GM19452 (cell line): ENCODE data around the gene SOWAHC.
A peak's percentile ranks its signal among the peaks of the same experiment; 100 is the strongest.
"Not testable (repeated sequence)": the region's sequence is repeated elsewhere in the genome, so short reads cannot be mapped to it uniquely, and the experiment has no call there.

Source experiments
- ATAC-seq: cut with Tn5 transposase; IDR thresholded peaks from one replicate; pipeline ENCODE4 v1.9.1; 2021; ENCODE audit not compliant: unreplicated experiment

Gene SOWAHC

GRCh38 chr2:109614715-109615636 lies 812 bp downstream of the SOWAHC start:
- ATAC-seq, result no peak

GRCh38 chr2:109615637-109616144 lies 1.5 kb downstream of the SOWAHC start:
- ATAC-seq, result no peak

GRCh38 chr2:109616184-109616583 lies 2.0 kb downstream of the SOWAHC start:
- ATAC-seq, result no peak

GRCh38 chr2:109619032-109619615 lies 5.0 kb downstream of the SOWAHC start:
- no peak for ATAC-seq

- no peak for ATAC-seq
These were observed 9.1 kb downstream of the SOWAHC start for GRCh38 chr2:109623297-109623696.

- no peak for ATAC-seq
These were observed 9.8 kb downstream of the SOWAHC start for GRCh38 chr2:109623923-109624322.

- no peak for ATAC-seq
These were observed 10.2 kb downstream of the SOWAHC start for GRCh38 chr2:109624339-109624738.

GRCh38 chr2:109628321-109628720 lies 14.2 kb downstream of the SOWAHC start:
- not testable (repeated sequence) for ATAC-seq

GRCh38 chr2:109629867-109630266 lies 15.7 kb downstream of the SOWAHC start:
- no peak for ATAC-seq

GRCh38 chr2:109630441-109631430 lies 16.6 kb downstream of the SOWAHC start:
- no peak for ATAC-seq

GRCh38 chr2:109631741-109632140 lies 17.6 kb downstream of the SOWAHC start:
- no peak for ATAC-seq

GRCh38 chr2:109632158-109632789 lies 18.1 kb downstream of the SOWAHC start:
- no peak for ATAC-seq

GRCh38 chr2:109633284-109633961 lies 19.3 kb downstream of the SOWAHC start:
- no peak for ATAC-seq

- ATAC-seq, result no peak
These were observed 21.5 kb downstream of the SOWAHC start for GRCh38 chr2:109635426-109636304.

- no peak for ATAC-seq
These were observed 22.2 kb downstream of the SOWAHC start for GRCh38 chr2:109636317-109636716.

GRCh38 chr2:109637749-109638570 lies 23.8 kb downstream of the SOWAHC start:
- peak; percentile 71 for ATAC-seq

GRCh38 chr2:109638795-109639194 lies 24.6 kb downstream of the SOWAHC start:
- no peak for ATAC-seq

GRCh38 chr2:109640000-109640399 lies 25.8 kb downstream of the SOWAHC start:
- not testable (repeated sequence) for ATAC-seq
